Measurements from ENCODE around the gene GALNT15.

GALNT15 gene

DNA sequence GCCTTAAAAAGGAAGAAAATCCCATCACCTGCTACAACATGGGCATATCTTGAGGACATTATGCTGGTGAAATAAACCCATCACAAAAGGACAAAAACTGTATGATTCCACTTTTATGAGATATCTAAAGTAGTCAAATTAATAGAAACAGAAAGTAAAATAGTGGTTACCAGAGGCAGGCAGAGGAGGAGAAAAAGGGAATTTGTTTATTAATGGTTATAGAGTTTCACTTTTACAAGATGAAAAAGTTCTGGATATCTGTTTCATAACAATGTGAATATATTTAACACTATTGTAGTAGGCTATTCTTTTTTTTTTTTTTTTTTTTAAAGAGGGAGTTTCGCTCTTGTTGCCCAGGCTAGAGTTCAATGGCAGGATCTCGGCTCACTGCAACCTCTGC is 49.8 kb downstream of the GALNT15 start:
- no peak for DNase-seq (ENCODE audit: low read depth in 2 of 2)

GRCh38 chr3:16227566-16227965 is 53.1 kb downstream of the GALNT15 start:
- DNase-seq (ENCODE audit: low read depth in 2 of 2) = no peak

GRCh38 chr3:16229681-16230080 is 55.2 kb downstream of the GALNT15 start:
- DNase-seq (ENCODE audit: low read depth in 2 of 2) = no peak

DNA sequence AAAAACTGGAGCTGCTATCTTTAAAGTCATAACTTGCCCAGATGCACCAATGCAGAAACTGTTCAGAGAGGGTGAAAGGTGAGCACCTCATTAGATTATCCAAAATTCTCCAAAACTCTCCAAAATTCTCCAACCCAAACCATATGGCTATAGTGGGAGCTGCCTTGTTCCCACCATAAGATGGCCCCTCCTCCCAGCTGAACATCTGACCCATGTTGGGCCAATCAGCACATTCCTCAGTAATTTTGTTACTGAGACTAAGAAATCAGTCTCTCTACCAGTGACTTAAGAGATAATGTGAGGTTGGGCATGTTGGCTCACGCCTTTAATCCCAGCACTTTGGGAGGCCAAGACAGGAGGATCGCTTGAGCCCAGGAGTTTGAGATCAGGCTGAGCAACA is 57.5 kb downstream of the GALNT15 start:
- DNase-seq (ENCODE audit: low read depth in 2 of 2) = no peak

- DNase-seq (ENCODE audit: low read depth in 2 of 2) = no peak
These were observed 59.3 kb downstream of the GALNT15 start for GRCh38 chr3:16233806-16234205.

DNA sequence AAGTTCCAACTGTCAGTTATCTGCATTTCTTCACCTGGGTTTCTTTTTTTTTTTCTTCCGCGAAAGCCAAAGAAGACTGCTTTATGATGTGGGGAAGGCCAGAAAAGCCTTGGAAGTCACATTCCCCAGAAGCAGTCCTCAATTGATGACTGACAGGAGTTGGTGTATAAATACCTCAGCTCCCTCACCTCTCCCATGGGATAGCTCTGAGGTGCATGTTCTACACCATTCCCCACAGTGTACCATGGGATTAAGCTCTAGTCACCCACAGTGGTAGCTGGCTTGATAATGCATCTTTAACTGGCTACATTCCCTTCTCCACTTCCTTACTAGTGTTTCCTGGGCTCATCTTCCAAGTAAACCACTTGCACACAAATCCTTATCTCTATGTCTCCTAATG is 59.8 kb downstream of the GALNT15 start:
- no peak for DNase-seq (ENCODE audit: low read depth in 2 of 2)

DNA sequence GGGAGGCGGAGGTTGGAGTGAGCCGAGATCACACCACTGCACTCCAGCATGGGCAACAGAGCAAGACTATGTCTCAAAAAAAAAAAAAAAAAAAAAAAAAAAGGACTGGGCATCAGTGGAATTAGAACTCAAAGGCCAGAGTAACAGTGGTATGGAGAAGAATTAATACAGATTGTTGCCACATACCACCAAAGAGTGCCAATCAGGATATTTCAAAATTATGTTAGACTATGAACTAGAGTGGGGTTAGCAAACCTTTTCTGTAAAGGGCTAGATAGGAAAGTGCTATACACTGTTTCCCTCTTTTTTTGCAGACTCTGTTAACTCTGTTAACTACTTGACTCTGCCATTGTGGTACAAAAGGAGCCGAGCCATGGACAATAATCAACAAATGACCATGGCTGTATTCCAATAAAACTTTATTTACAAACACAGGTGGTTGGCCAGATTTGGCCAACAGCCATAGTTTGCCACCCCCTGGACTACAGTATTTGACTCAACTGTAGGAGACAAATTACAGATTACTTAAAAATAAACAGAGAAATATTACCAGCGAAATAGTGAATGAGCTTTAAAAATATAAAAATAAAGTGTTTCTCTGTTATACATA is 61.7 kb downstream of the GALNT15 start:
- DNase-seq (ENCODE audit: low read depth in 2 of 2) = no peak

GRCh38 chr3:16236856-16237393 is 62.4 kb downstream of the GALNT15 start:
- no peak for DNase-seq (ENCODE audit: low read depth in 2 of 2)

- DNase-seq (ENCODE audit: low read depth in 2 of 2) = no peak
These were observed 64.7 kb downstream of the GALNT15 start for GRCh38 chr3:16239086-16239770.

DNA sequence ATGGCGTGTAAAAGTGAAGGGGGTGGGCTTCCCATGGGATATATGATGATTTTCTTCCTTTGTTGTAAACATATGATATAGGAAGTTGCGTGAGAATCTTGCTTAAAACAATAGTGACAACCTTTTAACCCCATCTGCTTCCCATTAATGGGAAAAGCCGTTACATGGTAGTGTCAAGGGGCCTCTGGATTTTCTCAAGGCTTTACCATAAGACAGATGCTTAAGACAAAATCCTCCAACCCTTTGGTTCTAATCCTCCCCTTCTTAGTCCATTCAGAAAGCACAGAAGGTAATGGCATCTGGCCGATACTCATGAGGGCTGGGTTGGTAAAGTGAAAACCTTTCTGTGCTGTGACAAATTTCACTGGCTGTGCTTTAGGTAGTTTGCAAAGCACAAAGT is 65.3 kb downstream of the GALNT15 start:
- DNase-seq (ENCODE audit: low read depth in 2 of 2) = no peak

- DNase-seq (ENCODE audit: low read depth in 2 of 2) = no peak
These were observed 65.9 kb downstream of the GALNT15 start for GRCh38 chr3:16240229-16241023.

DNA sequence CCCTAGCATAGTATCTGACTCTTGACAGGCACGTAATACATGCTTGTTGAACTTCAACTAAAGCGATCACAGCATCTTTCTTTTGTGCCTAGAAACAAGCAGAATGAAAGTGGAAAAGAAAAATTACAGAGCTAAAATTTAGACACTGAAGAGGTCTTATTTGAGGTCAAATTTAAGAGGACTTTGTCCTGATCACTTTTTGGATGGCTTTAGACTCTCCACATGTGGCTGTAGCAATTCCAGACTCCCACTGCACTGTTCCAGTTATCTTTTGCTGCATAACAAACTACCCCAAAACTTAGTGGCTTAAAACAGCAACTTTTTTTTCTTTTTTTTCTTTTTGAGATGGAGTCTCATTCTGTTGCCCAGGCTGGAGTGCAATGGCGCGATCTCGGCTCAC is 66.7 kb downstream of the GALNT15 start:
- DNase-seq (ENCODE audit: low read depth in 2 of 2) = no peak

- no peak for DNase-seq (ENCODE audit: low read depth in 2 of 2)
These were observed 67.7 kb downstream of the GALNT15 start for GRCh38 chr3:16242177-16242576.

DNA sequence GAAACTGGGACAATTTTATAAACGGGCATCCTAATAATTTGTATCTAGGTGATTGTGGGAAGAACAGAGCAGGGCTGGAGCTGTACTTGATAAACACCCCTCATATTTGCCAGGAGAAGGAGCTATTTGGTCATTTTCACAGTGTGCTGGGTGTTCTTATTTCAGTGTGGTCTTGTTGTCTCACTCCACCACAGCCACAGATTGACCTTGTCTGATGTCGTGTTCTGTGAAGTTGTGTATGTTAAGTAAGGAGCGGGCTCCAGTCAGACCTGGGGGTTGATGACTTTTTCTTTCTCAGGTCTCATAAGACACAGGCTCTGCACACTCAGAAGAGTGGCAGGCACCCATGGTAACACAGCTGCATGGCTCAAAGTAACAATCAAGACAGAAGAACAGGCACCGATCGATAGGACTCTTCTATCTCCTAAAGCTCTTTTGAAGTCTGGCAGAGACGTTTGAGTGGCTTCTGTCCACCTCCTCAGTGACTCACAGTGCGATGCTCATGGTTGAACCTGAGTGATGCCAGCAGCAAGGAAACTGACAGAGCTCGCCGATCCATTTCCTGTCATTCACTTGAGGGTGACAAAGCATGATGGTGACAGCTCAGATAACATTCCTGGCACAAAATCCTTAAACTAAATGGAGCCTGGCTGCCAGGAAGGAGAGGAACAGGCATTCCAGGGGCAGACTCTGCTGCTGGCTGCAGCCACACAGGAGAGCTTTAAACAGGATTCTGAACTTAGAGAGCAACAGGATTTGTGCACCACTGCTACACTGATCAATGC is 69.4 kb downstream of the GALNT15 start:
- DNase-seq (ENCODE audit: low read depth in 2 of 2) = no peak

GRCh38 chr3:16245609-16246008 is 71.1 kb downstream of the GALNT15 start:
- no peak for DNase-seq (ENCODE audit: low read depth in 2 of 2)

GRCh38 chr3:16247282-16248061 is 73.0 kb downstream of the GALNT15 start:
- peak; percentile 23 to 45 for DNase-seq (ENCODE audit: low read depth in 2 of 2)

DNA sequence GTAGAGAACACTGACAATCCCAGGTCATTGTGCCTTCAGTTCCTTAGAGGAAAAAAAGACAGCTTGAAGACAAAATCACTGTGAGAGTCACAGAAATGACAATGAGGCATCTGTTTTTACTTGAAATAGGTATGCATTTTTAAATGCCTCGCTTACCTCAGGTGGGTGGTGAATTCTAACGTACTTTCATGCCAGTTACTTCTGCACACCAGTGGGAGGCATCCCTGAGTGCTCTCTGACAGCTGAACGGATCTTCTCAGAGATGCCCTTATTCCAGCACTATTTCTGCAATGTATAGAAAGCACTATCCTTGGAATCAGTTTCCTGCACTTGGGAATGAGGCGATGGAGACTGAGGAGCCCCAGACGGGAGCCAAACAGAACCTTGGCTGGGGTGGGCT is 74.1 kb downstream of the GALNT15 start:
- DNase-seq (ENCODE audit: low read depth in 2 of 2) = no peak

DNA sequence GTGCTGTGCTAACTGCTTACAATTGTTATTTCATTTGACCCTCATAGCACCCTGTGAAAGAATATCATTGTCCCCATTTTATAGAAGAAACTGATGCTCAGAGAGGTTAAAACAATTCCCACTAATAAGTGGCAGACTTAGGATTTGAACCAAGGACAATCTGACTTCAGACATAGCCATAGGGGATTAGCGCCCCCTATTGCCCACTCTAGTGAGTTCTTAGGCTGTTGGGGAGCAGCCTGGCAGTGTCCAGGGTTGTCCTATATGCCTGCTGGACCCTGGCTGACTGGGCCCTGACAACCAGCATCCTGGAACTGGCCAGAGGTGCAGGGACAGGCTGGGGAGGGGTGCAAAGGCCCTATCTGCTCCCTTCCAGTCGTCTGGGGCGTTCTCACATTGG is 74.9 kb downstream of the GALNT15 start:
- DNase-seq (ENCODE audit: low read depth in 2 of 2) = no peak

DNA sequence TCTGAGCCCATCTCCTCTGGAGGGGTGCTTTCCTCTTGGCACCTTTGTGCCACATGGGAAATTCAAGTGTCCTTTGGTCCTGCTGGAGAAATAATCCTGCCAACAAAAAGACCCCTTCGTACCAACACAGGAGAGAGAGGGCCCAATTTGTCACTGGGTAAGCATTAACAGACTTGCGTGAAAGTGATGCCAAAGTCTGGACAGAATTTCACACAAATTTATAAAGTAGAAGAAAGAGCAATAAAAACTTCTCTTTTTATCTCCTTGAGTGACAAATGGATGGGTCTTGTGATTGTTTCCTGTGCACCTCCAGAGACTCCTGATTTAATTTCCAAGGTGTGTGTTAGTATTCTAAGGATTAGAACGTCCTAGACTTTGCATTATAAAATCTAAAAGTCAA is 75.4 kb downstream of the GALNT15 start:
- no peak for DNase-seq (ENCODE audit: low read depth in 2 of 2)

GRCh38 chr3:16251316-16252085 is 77.0 kb downstream of the GALNT15 start:
- no peak for DNase-seq (ENCODE audit: low read depth in 2 of 2)

Measured in stimulated activated CD8-positive, alpha-beta memory T cell treated with anti-CD3 and anti-CD28 coated beads, Interleukin-15, amount 100 ng/mL, for 4 hours (primary cell).